ENCODE measurements around the gene SLC36A1.

- TF ChIP-seq CTCF (IDR thresholded peaks at IDR 0.05; ENCODE audit: control extremely low read depth in 1 of 3, insufficient read depth in 1 of 3, low read depth in 1 of 3, low read length in 3 of 3) (no peak), BACH1 (IDR thresholded peaks at IDR 0.05; ENCODE audit: low read length) (no peak)
Measured at GRCh38 chr5:151469386-151469785, 22.0 kb downstream of the SLC36A1 start.
